Ureter (tissue), 1 donor: ENCODE results near the gene EIF3A. TPM values are rescaled to one million over a fixed set of nuclear protein-coding genes. Genes with fewer than 3 reads are reported as not detected.

Experiments used
- DNase-seq: peaks from one replicate; pipeline ENCODE4 v3.0.0-alpha.2; 2020; ENCODE audit warnings: low spot score
- total RNA-seq: library from RNA; stranded (reverse); gene quantifications from one replicate; pipeline ENCODE4 v1.2.4, GENCODE V29; 2023
- donor health status: DM: yes; HTN: yes; CAD: no.

Gene EIF3A
- total RNA-seq, 1 donor from 2014 or later, result 134 TPM

DNA sequence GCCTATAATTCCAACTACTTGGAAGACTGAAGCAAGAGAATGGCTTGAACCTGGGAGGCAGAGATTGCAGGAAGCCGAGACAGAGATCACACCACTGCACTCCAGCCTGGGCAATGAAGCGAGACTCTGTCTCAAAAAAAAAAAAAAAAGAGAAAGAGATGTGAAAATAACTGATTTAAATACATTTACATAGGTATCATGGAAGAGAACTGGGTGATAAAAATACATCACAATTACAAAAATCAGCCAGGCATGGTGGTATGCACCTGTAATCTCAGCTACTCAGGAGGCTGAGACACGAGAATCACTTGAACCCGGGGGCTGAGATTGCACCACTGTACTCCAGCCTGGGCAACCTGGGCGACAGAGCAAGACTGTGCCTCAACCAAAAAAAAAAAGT is 31.3 kb downstream of the EIF3A start:
- no peak for DNase-seq

DNA sequence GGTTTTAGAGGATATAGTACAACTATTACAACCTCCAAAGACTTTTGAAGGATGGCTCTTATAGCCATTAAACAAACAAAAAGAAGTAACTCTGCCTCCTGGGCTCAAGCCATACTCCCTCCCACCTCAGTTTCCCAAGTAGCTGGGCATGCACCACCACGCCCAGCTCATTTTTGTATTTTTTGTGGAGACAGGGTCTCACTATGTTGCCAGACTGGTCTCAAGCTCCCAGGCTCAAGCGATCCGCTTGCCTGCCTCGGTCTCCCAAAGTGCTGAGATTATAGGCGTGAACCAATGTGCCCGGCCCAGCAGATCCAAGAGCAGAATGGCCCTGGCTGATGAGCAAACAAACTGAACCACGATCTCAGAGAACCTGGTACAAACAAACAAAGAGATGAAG is 35.1 kb downstream of the EIF3A start:
- no peak for DNase-seq

DNA sequence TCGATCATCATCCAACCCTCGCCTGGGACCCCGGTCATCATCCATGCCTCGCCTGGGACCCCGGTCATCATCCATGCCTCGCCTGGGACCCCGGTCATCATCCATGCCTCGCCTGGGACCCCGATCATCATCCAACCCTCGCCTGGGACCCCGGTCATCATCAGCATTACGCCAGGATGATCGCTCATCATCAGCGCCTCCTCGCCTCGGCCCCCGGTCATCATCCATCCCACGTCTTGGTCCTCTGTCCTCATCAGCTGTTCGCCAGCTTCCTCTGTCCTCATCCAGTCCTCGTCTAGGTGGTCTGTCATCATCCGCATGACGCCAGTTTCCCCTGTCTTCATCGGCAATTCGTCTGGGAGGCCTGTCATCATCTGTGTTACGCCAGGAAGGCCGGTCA is 38.4 kb downstream of the EIF3A start:
- DNase-seq, result no peak

DNA sequence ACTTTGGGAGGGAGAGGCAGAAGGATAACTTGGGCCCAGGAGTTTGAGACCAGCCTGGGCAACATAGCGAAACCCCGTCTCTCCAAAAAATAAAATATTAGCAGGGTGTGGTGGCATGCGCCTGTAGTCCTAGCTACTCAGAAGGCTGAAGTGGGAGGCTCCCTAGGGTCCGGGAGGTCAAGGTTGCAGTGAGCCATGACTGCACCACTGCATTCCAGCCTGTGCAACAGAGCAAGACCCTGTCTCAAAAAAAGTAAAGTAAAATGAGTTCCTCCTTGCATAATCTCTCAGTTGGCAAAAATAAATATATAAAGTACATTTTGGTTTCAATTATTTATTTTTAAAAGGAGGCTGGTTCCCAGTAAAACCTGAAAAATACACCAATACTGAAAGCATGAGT is 39.3 kb downstream of the EIF3A start:
- no peak for DNase-seq

DNA sequence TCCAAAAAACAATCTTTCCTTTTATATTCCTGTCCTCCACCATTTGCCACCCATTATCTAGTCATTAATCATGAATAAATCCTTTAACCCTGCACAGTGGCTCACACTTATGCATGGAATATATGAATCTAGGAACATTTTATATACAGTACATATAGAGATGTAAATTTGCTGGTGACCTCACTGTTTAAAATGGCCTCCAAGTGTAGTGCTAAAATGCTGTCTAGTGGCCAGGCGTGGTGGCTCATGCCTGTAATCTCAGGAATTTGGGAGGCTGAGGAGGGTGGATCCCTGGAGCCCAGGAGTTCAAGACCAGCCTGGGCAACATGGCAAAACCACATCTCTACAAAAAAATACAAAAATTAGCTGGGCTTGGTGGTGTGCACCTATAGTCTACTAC is 41.5 kb downstream of the EIF3A start:
- DNase-seq, result no peak

DNA sequence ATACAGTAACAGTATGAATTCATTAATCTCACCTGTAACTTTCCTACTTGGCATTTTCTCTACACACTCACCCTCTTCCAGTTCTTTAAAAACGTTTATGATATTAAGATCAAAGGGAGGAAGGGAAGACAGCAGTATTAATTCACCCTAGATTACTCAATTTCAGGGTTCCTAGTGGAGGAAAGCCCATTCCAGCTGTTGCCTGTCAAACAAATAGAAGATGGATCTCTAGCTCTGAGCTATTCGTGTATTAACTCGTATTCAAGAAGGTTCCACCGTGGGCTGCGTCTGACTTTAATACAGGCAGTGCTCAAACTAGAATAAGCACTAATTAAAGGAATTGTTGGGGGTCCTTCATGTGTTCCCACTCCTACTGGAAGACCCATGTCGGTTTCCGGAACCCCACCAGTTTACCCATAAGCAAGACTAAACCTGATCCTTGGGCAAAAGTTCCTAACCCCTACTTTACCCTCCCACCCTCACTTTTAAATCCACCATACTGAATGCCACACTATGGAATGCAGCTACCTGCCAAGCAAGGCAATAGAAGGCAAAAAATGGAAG is 49.0 kb downstream of the EIF3A start:
- DNase-seq, result no peak

DNA sequence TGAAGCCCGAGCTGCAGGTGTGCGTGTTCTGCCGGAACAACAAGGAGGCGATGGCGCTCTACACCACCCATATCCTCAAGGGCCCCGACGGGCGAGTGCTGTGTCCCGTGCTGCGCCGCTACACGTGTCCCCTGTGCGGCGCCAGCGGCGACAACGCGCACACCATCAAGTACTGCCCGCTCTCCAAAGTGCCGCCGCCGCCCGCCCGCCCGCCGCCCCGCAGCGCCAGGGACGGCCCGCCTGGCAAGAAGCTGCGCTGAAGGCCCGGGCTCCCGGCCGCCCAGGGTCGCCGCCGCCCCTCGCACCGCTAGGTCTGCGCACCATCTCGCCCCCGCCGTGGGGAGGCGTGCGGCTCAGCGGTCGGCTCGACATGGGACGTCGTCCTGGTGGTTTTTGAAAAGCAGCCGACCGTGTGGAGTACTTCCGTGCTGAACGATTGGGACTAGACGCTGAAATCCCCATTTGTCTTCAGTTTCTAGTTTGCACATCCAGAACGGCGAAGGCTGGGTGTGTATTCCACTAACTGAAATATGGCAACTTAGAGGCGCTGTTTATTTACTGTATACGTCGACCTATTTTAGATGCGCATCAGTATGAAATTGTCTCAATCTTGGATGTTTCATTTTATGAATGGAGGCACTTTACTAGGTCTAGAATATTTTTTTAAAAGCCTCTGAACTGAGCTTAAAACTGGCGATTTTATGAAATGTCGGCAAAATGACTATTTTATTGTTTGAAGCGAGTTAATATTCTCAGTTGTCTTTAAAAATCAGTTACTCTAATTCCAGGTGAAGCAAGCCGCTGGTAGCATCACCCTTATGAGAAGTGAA is 50.0 kb downstream of the EIF3A start:
- DNase-seq, result no peak

DNA sequence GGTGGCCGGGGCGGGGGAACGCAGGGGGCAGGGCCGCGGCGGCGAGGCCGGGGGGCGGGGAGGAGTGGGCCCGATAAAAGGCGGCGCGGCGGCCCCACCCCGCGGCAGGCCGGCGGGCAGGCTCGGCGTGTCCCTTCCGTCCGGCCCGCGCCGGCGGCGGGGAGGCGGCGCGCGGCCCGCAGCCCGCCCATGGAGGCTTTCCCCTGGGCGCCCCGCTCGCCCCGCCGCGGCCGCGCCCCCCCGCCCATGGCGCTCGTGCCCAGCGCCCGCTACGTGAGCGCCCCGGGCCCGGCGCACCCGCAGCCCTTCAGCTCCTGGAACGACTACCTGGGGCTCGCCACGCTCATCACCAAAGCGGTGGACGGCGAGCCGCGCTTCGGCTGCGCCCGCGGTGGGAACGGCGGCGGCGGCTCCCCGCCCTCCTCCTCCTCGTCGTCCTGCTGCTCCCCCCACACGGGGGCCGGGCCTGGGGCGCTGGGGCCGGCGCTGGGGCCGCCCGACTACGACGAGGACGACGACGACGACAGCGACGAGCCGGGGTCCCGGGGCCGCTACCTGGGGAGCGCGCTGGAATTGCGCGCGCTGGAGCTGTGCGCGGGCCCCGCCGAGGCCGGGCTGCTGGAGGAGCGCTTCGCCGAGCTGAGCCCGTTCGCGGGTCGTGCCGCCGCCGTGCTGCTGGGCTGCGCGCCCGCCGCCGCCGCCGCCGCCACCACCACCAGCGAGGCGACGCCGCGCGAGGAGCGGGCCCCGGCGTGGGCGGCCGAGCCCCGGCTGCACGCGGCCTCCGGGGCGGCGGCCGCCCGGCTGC is 50.8 kb downstream of the EIF3A start, which contains the start of gene NANOS1:
NANOS1 (plus strand) TSS at position 102 of the 808 bp plus-strand sequence; CDS start at position 190, 88 bp downstream.
- DNase-seq, result no peak

DNA sequence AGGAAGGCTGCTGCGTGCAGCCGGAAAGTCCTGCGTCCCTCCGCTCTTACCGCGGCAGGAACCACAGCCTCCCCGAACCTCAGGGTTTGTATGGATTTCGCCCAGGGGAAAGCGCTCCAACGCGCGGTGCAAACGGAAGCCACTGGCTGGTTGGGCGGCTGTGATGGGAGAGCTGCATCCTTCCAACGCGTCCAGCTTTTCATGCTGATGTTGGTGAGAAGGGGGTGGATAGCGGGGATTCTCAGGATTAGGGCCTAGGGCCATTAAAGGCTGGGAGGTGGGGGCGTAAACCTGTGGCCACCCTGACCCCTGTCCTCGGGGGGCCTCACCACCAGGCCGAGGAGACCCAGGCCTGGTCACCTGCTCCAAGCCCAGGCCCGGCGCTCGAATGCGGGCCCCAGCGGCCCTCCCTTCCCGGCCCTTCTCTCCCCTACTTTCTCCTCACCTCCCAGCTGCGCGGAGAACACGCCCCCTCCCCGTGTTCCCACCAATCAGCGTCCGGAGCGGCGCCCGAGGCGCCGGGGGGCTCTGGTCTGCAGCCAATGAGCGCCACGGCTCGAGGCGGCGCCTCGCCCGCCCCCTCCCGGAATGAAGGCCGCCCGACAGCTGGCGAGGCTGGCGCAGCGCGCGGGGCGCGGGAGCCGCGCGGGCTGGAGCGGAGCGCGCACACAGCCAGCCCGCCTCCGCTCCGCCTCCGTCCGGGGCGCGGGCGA is 51.6 kb downstream of the EIF3A start:
- peak; percentile 82 for DNase-seq

DNA sequence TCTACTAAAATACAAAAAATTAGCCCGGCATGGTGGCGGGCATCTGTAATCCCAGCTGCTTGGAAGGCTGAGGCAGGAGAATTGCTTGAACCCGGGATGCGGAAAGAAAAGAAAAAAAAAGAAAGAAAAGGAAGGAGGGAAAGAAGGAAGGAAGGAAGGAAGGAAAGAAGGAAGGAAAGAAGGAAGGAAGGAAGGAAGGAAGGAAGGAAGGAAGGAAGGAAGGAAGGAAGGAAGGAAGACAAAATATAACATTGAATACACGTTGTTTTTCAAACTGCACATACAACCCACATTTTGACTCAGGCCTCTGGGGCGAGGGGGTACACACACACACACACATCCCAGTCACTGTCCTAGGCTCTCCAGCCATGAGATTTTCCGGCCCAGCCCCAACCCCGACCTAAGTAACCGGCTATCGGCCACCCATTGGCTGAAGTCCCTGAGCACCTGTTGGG is 52.1 kb downstream of the EIF3A start:
- DNase-seq, result peak; percentile 44

DNA sequence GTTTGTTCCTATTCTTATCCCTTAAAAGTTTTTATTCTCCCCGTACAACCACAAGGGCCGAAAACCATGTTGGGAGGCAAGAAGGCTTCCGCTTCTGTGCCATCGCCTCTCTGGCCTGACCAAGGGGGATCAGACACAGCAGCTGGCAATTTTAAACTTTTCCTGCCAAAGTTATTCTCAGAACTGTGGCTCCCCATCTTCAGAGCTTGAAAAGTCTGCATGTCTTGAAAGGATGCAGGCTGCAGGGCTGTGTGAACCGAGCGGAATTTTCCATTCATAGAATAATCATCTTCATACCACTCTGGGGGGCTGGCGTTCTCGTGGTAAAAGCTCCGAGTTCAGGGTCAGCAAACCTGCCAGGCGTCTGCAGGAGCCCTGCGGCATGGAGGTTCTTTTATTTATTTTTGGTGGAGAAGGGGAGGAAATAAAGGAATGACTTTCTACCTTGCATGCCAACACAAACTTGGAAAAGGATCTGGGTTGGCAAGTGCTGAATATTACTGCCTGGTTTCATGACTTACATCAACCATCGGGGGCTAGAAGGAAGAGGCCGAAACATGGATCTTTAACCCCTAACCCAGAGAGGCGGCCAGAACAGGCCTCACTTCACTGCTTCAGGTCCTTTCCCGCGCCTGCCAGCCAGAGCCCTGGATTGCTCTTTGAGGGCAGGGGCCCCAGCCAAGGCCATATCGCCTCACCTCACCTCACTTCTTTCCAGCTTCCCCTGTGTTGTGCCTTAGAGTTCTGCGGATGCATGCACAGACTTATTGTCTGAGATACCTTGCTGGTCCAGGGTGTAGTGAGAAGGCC is 54.1 kb downstream of the EIF3A start:
- DNase-seq, result peak; percentile 39

DNA sequence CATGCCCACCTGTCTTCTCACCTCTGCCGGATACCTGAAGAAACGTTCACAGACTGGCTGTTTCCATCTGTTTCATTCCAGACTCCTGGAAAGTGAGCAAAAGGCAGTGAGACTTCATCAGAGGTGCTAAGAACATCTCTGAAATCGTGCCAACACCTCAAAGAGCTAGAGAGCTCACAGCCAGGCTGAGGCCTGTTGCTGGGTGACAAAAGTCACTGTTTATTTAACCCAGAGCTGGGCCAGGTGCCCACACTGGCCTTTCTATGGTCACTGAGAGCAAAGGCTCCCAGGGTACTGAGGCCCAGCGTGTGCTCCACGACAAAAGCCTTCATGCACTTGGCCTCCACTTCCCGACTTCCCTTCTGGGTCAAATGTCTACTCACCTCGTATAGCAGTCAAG is 54.8 kb downstream of the EIF3A start:
- DNase-seq, result peak; percentile 38

DNA sequence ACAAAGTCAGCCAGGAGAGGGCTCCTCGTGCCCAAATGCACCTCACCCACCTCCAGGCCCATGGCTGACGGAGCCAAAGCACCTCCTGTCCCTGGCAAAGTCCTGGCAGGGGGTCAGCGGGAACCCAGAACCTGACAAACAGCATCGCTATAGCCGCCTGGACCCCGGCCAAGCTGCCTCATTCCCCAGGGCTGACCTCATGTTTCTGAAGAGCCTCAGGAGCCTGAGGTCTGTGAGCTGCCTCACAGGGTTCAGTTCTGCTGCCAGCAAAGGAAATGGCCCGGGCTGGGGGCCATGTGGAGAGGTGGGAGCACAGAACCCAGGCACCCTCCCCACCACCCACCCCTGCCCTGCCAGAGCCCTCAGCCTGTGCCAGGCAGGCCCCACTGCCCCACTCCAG is 55.3 kb downstream of the EIF3A start:
- DNase-seq, result peak; percentile 77

DNA sequence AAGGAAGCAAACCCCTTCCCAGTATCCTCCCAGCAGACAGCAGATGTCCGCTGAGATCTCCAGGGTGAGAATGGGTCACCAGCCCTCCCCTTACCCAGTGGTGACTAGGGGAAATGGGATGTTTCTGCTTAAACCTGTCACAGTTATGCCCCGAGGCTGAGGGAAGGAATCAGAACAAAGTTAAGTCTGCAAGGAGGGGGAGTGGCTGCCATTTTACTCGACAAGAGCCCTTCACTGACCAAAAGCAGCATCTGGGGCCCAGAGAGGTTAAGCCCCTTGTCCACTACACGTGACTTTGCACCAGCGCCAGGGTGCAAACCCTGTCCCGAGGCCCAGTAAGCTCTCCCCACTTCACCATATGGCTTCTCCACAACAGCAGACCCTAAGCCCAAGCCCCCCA is 55.7 kb downstream of the EIF3A start:
- no peak for DNase-seq

DNA sequence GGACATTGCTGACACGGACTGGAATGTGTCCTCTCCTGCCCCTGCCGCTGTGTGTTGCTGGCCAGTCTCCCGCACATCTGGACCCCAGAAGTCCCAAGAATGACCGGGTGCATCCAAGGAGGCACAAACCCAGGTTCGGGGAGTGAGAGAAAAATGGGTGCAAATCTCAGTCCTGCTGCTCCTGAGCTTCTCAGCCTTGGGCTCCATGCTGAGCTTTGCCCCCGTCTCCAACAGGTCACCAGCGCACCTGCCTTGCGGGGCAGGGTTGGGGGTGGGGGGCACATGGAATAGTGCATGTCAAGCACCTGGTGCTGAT is 57.1 kb downstream of the EIF3A start:
- peak; percentile 26 for DNase-seq

DNA sequence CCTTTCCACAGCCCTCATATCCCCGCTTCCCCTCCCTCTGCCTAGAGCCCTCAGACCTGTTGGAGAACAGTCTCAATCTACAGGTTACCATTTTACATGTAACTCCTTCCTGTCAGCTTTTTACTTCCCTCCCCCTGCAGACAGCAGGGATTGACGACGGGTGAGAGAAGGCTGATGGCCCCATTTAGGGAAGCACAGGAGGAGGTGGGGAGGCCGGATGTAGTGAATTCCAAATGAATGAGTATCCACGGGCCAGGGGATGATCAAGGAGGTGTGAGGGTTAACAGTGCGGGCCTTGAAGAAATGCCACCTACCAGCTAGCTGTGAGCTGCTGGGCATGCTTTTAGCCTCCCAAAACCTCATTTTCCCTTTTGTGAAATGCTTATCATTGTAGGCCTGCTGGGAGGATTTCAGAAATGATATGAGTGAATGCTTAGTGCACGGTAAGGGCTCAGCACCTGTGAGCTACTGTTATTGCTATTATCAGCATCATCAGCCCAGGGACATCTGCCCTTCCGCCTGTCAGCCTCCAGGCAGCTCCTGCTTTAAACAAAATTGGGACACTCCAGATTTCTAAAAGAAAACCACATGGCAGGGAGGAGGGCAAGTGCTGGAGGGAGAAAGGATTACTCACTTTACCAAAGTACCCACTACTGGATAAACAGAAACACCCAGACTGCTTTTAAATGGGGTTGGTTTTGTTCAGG is 57.6 kb downstream of the EIF3A start:
- no peak for DNase-seq

DNA sequence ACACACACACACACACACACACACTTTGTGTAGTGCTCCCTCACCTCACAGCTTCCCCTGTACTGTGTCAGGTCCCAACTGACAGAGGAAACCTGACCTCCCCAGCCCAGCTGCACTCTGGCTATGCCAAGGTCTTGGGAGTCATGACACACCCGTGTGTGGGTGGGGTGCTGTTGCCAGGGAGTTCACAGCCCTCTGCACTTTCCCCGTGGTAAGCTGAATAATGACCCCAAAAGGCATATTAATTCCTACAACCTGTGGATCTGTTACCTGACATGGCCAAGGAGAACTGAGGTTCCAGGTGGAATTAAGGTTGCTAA is 60.0 kb downstream of the EIF3A start:
- peak; percentile 37 for DNase-seq

DNA sequence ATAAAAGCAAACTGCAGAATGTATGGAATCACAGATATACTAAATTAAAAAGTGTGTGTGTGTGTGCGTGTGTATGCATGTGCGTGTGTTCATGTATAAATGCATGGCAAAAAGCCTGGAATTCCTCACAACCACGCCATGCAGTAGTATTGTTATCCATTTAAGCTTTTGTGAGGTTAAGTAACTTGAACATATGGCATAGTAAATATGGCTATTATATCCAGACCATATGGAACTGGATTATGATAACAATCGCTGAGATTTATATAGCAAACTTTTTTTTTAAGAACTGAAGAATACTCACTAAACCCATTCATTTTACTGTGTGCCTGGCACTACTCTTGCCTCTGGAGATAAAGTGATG is 73.4 kb downstream of the EIF3A start:
- DNase-seq, result no peak

DNA sequence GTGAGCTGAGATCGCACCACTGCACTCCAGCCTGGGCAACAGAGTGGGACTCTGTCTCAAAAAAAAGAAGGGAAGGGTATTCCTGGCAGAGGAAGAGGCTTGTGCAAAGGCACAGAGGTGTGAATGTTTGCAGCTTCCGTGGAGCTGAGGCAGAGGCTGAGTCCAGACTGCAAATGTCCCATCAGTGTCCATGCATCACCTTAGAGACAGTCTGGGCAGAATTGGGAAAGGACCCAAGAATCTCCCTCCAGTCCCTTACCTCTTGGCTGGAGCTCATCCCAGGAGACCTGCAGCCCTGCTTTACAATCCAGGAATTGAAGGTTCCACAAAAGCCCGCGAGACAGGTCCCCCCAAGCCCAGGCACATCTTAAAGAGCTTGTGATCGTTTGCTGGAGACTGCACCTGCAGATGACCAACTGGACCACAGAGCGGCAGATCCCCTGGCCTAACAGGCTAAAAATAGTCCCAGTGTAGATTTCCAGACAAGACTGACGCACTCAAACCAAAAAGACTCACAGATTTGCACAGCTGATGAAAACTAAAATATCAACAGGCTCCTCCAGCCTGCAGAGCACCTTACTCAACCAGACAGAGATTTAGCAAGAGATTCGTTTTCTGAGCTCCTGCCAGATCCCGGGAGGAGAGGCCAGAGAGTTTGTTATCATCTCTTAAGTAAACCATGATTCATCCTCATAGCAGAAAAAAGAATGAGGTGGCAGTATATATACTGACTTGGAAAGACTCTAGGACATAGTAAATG is 74.0 kb downstream of the EIF3A start:
- DNase-seq, result peak; percentile 86
